ENCODE results near the gene TAS2R9.
"Not testable (repeated sequence)": the region's sequence is repeated elsewhere in the genome, so short reads cannot be mapped to it uniquely, and the experiment has no call there.

Gene TAS2R9, protein sequence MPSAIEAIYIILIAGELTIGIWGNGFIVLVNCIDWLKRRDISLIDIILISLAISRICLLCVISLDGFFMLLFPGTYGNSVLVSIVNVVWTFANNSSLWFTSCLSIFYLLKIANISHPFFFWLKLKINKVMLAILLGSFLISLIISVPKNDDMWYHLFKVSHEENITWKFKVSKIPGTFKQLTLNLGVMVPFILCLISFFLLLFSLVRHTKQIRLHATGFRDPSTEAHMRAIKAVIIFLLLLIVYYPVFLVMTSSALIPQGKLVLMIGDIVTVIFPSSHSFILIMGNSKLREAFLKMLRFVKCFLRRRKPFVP

DNA sequence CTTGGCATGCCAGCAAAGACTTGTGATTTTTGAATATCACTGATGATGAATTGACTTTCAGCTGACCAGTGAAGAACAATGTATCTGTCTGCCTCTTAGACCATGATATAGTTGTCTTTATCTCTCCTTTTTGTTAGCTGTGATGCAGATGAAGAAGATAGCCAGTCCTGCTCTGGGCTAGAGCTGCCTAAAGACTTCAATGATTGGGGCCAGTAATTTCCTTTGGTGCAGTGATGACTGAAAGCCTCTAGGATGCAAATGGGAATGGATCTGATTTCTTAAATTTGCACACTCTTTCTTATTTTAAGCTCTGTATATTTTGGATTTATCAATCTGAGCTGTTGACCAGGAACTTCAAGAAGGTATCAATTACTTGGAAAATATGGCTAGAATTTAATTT, at the start of gene TAS2R9:
Gene TAS2R9, minus strand, starts transcription at position 101 of the 400 bp plus-strand sequence. Its CDS starts 93 bp downstream, at position 8.
- DNase-seq = no peak

DNA sequence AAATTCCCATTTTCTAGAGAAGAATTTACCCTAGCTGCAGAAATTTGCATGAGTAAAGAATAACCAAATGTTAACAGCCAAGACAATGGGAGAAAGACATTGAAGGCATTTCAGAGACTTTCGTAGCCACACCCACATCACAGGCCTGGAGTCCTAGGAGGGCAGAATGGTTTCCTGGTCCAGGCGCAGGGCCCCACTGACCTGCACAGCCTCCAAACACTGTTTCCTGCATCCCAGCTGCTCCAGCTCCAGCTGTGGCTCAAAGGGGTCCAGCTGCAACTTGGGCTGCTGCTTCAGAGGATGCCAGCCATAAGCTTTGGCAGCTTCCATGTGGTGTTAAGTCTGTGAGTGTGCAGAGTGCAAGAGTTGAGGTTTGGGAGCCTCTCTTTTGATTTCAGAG, 45.8 kb upstream of the TAS2R9 start:
- DNase-seq = no peak

DNA sequence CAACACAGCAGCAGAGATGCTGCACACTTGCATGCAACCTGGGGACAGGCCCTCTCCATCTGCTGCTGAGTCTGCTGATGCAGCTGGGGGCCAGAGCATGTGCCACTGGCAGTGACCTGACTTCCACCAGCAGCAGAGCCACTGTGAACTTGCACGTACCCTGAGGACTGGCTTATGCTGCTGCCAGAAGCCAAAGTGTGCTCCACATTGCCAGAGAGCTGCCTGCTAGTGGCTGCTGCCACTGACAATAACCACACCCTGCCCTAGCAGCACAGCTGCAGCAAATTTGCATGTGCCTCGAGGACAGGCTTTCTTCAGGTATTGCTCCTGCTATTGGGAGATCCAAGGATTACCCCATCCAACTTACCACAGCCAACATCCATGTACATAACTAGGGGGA, 43.8 kb upstream of the TAS2R9 start:
- DNase-seq = no peak

DNA sequence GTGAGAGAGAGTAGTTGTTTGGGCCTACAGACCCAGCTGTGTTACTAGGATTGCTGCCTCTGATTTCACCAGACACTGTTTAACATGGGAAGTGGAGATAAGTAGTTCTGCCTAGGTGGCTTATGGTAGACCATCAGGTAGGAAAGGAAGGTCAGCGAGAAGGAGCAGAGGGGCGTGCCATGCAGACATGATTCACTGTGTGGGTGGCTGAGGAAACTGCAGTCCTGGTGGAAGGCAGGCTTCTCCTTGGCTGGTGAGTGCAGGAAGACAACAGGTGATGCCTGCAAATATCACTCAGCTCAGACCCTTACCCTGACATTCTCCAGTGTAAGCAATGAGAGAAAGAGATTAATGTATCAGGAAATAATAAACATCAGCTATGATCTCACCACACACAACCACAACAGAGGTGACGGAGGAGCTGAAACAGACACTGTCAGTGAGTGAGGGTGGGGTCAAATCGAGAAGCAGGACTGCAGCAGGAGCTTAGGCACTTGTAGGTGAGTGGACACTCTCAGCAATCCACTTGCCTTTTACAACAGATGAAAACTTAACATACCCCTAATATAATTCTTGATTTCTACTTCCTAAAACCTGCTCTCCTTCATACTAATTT, 41.4 kb upstream of the TAS2R9 start:
- no peak for DNase-seq

DNA sequence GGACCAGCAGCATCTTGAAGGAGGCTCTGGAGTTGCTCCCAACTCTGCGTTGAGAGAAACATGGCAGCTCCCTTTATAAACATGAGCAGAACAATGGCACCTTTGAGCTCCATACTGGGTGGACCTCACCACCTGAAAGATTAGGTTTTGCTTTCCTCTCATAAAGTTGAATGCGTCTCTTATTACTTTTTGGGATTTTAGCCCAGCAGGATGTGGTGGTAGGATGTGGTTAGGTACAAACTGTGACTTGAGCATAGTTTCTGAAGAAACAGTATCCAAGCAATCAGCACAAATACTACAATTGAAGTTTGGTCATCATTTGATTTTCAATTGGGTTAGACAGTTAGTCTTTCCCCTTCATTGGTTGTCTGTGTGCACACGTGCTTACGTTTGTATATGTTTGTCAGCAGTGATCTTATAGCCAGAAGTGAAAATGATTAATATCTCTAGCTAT, 39.5 kb upstream of the TAS2R9 start, which contains the start of gene PRR4:
Gene PRR4, minus strand, starts transcription at position 51 of the 454 bp plus-strand sequence. Its CDS starts 38 bp downstream, at position 13.
- DNase-seq = no peak

DNA sequence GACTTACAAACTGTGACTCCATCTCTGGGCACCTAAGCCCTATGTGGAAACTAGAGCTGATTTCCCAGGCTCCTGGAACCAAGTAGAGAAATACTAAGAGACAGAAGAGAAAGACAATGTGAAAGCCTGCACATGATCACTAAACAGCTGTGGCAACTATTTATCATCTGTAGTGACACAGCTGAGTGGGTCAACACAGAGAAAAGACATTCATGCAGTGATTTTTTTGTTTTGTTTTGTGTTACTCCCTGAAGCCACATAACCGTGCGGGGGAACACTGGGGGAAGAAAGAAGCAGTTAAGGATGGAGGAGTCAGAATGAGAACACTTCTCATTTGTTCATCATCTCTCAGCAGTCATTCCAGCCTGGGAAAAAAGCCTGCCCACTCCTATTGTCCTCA, 37.8 kb upstream of the TAS2R9 start:
- DNase-seq = no peak

DNA sequence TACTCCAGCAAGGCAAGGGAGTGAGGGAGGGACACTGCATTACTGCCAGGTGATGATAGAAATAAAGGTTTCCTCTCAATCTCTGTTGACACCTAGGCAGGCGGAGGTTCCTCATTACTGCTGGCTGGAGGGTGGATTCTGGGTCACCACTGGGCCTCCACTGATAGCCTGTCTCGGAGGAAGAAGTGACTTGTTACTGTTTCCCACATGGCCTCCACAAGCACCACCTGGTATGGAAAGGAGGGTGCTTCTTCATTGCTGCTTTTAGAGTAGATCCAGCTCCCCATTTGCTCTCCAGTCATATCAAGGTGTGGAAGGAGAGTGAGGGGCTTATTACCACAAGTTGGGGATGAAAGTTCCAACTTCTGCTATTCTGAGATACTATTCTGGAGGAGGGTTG, 32.9 kb upstream of the TAS2R9 start:
- DNase-seq = no peak

DNA sequence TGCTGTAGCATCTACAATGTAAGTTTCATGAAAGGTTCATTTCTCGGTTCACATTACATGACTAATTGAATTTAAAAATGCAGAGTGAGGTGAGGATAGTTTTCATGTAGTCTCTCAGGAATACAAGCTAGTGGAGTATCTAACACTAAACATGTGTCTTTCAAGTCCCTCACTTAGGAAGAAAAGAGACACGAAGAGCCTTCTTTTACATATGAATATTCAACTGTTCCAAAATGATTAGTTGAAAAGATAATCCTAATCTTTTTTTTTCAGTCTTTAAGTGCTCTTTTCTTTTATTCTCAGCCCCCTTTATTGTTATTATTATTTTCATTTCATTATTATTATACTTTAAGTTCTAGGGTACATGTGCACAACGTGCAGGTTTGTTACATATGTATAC, 28.5 kb upstream of the TAS2R9 start:
- DNase-seq = no peak

DNA sequence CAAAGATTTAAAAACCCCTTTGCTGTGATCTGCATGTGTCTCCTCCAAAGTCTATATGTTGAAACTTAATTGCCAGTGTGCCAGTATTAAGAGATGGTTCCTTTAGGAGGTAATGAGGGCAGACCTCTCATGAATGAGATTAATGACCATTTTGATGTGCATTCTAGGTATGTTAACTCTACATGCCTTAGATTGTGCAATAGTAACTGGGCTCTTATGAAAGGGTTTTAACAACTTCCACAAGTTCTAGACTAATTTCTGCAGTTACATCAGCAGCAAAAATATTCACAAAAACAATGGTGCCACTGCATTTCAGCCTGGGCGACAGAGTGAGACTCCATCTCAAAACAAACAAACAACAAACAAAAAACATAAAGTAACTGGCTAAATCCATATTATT, 20.0 kb upstream of the TAS2R9 start:
- no peak for DNase-seq

DNA sequence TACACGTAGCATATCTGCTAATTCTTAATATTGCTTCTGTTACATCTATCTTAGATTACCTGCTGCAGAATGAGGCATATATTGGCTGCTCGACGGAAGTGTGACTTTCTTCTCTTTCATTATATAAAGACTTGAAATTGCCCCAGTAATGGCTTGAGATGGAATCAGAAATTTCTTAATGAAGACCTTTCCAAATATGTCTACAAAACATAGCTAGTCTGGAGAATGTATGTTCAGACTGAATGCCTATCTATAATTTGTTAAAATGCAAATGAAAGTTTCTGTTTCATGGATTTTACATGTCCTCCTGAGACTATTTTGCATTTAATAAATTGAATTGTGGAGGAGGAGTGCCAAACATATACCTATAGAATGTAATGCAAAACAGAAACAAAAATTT, 16.3 kb upstream of the TAS2R9 start, which contains the start of gene TAS2R10:
Gene TAS2R10, minus strand, starts transcription at position 101 of the 400 bp plus-strand sequence. Its CDS starts 89 bp downstream, at position 12.
- no peak for DNase-seq

DNA sequence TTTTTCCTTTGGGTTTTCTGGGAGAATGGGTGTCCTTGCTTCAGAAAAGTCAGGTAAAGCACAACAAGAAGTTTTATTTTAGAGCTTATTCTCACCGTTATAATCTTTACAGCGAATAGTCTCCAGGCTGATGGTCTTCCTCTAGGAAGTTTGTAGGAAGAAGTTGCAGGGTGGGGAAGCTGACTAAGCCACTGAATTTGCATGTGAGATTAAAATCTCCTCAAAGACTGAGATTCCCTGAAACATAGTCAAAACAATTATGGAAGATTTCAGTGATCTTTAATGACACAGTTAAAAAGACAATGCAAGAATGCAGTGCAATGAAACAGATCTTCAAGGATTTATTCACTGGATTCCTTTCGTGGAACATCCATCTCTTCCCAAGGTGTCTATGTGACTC, 15.0 kb upstream of the TAS2R9 start:
- no peak for DNase-seq

DNA sequence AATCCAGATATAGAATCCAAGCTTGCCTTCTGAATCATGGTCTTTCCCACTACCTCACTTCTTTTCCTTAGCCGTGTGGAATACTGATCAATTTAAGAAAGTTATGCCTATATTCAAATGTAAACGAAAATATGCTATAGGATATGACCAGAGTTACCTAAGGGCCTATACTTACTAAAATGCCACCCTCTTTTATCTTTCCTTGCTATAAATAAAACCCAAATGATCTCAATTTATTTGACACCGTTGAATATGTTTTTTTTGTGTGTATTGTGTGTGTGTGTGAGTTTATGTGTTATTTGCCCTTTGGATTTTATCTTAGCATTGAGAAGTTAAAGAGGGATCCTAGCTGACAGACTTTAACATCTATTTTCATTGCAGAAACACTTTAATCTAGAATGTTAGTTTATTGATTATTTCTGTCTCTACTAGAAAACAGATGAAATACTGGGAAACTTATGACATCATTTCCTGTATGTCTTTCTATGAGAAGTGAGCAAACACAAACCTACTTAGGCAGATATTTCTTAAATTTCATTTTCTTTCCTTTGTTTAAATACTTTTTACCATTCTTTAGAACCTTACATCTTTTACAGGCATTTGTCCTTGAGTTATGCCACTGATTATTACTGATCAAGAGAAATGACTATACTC, 2.0 kb upstream of the TAS2R9 start:
- DNase-seq = no peak

DNA sequence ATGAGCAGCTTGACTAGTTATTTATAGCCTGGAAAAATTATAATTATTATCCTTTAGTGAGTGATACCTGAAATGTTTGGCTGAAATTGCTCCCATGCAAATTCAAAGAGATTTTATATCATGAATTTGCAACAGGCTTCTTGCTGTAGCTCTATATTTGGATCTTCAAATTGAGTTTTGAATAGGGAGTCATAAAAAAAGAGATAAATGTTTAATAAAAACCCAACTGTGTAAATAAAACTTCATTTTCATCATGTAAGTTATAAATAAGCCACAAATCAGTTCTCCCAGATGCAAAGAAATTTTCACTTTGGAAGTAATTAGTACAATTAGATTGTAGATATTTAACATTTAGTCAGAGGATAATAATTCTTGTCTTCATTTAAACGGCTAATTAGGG, 2.8 kb downstream of the TAS2R9 start, which contains the start of gene TAS2R8:
Gene TAS2R8, minus strand, starts transcription at position 101 of the 400 bp plus-strand sequence. CDS start 306 bp downstream, outside the sequence.
- no peak for DNase-seq

DNA sequence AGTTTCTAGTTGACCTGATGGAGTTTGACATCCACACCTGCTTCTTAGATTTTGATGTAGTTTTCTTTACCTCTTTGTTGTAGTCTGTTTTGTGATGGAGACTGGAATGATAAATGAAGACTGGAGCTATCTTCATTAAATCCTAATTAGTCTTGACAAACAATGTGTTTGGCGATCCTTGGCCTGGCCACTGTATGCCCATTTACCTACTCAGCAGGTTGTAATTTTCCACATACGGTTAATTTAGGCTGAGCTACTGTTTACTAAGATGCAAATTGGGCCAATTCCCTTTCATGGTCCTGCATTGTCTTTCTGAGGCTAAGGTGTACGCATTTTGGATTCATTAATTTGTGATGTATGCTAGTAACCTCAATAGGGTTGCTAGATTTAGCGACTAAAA, 7.4 kb downstream of the TAS2R9 start, which contains the start of gene TAS2R7:
Gene TAS2R7, minus strand, starts transcription at position 41 of the 400 bp plus-strand sequence. CDS start 57 bp downstream, outside the sequence.
- DNase-seq = no peak

DNA sequence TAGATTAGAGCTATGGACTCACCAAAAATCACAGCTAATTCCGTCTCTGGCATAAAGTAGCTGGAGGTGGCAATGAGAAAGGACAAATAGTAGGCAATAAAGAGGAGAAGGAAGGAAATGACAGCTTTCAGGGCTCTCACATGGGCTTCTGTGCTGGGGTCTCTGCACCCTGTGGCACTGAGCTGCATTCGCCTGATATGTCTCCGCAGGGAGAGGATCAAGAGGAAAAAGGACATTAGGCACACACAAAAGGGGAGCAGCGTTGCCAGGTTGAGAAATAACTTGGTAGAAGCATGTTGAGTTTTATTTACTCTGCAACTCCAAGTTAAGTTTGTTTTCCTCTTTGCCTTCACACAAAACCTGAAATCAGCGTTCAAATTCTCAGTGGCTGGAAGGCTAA, 8.2 kb downstream of the TAS2R9 start:
- no peak for DNase-seq

DNA sequence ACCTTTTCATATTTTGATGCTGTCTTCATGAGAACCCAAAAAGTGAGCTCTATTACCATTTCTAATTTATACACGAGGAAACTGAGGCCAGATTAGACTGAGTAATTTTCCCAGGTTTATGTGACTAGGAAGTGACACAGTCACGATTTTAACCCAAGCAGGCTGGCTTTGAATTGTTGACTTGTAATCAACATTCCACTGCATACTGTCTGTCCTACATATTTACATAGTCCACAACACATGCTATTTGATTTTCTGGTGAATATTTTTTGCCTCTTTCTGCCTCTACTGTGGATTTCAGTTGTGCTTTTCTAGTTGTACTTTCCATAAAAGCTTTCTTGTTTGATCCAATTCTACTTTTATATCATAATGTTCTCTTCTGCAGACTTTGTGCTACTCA, 15.7 kb downstream of the TAS2R9 start:
- DNase-seq = no peak

DNA sequence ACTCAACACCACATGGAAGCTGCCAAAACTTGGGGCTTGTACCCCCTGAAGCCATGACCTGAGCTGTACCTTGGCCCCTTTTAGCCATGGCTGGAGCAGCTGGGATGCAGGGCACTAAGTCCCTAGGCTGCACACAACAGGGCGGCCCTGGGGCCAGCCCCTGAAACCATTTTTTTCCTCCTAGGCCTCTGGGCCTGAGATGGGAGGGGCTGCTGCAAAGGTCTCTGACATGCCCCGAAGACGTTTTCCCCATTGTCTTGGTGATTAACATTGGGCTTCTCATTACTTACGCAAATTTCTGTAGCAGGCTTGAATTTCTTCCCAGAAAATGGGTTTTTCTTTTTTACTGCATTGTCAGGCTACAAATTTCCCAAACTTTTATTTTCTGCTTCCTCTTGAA, 18.2 kb downstream of the TAS2R9 start:
- DNase-seq = not testable (repeated sequence)

DNA sequence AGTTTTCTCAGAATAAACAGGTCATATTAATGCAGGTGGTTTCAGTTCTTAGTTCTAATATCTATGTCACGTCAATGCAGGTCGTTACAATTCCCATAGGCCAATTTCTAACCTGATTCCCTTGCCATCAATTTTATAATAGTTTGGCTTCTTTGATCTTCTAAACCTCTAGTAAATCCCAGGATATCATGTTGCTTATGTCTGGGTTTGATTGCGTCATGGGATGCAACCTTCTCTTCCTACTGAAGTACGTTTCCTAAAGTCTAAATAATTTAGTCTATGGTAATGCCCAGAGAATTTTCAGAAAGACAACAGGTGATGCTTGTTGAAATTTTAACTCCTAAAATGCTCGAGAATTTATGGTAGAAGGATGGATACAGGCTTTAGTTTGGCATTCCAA, 26.7 kb downstream of the TAS2R9 start:
- DNase-seq = no peak

DNA sequence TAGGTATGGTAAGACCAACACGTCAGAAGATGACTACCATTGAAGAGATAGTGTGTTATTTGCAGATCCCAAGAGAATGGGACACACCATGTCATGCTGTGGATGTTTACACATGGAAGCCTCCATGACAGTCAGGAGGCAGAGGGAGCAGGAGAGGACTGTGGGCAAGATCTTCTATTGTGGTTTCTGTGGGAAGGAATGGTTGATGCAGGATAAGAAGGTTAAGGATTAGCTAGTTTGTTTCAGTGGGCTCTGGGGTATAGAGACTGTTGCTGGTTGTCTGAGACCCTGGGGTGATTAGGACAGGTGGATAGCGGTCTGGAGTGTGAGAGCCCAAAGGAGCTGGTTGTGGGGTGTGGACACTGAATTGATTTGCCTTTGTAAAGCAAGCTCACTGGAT, 30.9 kb downstream of the TAS2R9 start:
- no peak for DNase-seq

DNA sequence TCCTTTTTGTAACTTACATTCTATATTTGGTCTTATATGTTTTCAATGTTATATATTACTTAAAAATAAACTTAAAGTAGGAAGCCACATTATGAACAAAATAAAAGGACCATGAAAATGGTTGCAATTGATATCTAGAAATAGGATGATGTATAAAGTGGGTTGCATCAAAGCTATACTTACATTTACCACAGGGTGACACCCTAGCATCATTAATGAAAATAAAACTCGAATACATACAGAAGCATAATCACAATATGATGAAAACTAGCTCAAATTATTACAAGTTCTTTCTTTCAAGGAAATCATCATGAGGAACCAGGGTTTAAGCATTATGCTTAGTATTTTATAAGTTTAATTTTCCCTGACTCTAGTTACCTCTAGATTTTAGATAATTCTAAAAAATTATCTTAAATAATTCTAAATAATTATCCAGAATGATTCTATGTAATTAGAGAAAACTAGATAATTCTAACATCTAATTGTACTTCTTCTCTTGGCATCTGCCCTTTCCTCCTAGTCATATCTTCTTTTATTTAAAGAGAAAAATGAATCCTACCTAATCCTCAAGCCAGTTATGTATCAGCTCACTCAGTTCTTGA, 38.7 kb downstream of the TAS2R9 start:
- peak; percentile 2 to 49 for DNase-seq

DNA sequence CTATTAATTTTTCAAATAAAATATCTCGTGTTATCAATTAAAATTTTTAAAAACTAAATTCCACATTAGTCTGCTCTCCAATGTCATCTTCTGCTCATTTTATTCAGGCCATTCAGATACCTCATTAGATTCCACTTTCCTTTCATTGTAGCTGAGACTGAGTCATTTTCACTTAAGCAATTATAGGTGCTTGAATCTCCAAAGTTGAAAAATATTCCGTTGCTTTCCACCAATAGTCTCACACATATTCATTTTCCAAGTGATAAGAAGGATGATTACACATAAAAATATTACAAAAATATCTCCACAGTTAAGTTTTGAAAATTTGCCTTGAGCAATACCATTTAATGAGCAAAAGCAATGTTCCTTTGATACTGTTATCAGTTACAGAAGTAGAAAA, 50.3 kb downstream of the TAS2R9 start:
- DNase-seq = no peak
